ENCODE data around the gene P2RY8. TPM values are rescaled to one million over a fixed set of nuclear protein-coding genes. Genes with fewer than 3 reads are reported as not detected.

Gene P2RY8
- total and polyA plus RNA-seq, 2 donors (not counting 1 experiment from before 2014, with no cell fraction given): 72.3 to 142 TPM

DNA sequence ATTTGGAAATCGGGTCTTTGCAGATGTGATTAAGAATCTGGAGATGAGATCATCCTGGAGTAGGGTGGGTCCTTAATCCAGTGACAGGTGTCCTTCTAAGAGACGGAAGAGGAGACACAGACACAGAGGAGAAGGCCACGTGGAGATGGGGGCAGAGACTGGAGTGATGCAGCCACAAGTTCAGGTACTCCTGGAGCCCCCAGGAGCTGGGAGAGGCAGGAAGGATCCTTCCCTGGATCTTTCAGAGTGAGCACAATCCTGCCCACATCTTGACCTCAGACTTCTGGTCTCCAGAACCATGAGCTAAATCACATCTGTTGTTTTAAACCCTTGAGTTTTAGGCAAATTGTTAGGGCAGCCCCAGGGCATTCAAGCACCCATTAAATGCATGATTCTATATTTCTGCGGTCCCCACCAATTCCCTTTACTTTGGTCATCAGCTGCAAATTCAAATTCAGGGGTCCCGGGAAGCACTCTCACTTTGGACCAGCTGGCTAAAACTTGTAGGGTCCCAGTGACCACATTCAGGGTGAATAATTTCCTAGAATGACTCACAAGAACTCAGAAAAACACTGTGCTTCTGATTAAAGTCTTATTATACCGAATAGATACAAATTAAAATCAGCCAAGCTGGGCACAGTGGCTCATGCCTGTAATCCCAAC is 41.7 kb upstream of the P2RY8 start:
- TF ChIP-seq, protein P1, sequence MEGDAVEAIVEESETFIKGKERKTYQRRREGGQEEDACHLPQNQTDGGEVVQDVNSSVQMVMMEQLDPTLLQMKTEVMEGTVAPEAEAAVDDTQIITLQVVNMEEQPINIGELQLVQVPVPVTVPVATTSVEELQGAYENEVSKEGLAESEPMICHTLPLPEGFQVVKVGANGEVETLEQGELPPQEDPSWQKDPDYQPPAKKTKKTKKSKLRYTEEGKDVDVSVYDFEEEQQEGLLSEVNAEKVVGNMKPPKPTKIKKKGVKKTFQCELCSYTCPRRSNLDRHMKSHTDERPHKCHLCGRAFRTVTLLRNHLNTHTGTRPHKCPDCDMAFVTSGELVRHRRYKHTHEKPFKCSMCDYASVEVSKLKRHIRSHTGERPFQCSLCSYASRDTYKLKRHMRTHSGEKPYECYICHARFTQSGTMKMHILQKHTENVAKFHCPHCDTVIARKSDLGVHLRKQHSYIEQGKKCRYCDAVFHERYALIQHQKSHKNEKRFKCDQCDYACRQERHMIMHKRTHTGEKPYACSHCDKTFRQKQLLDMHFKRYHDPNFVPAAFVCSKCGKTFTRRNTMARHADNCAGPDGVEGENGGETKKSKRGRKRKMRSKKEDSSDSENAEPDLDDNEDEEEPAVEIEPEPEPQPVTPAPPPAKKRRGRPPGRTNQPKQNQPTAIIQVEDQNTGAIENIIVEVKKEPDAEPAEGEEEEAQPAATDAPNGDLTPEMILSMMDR (IDR thresholded peaks at IDR 0.05): no peak
- TF ChIP-seq EZH2 (IDR thresholded peaks at IDR 0.05; ENCODE audit: borderline replicate concordance, insufficient read depth, low read depth, low read length, poor library complexity, severe bottlenecking): no peak
- Histone ChIP-seq H3K9ac (ENCODE audit: low read length) (no peak overlapping the region), H3K27ac (ENCODE audit: low read length in 2 of 2) (peak overlapping the region in 1 of 2 donors; percentile 23), H4K20me1 (ENCODE audit: control insufficient read depth, insufficient read depth, low read length, poor library complexity, severe bottlenecking) (no peaks in the 10 kb centered on the region), H3K4me3 (ENCODE audit: control extremely low read depth in 1 of 5, extremely low read depth in 1 of 5, insufficient read depth in 1 of 5, low read depth in 2 of 5, low read length in 4 of 5) (no peak overlapping the region), H3K27me3 (replicated peaks in 1 of 4; ENCODE audit: control extremely low read depth in 1 of 4, control insufficient read depth in 3 of 4, insufficient read depth in 4 of 4, low read length in 3 of 4) (no peaks in the 10 kb centered on the region), H3K4me1 (ENCODE audit: control insufficient read depth in 2 of 2, insufficient read depth in 2 of 2, low read length in 2 of 2) (peaks cover 8 to 22% of the 10 kb centered on the region in 2 donors), H3K79me2 (ENCODE audit: control insufficient read depth, insufficient read depth, low read length) (no peaks in the 10 kb centered on the region), H2AFZ (ENCODE audit: insufficient read depth, low read depth, low read length, poor library complexity, severe bottlenecking) (no peak overlapping the region), H3K9me3 (ENCODE audit: control extremely low read depth in 1 of 3, control insufficient read depth in 2 of 3, insufficient read depth in 1 of 3, low read length in 2 of 3) (no peaks in the 10 kb centered on the region), H3K36me3 (replicated peaks in 1 of 2; ENCODE audit: control extremely low read depth in 1 of 2, control insufficient read depth in 1 of 2, extremely low read depth in 1 of 2, insufficient read depth in 2 of 2, low read length in 1 of 2) (no peaks in the 10 kb centered on the region), H3K4me2 (replicated peaks; ENCODE audit: low read depth, low read length, poor library complexity, severe bottlenecking) (no peak overlapping the region)
- Mint-ChIP-seq H3K27me3 (no peaks in the 10 kb centered on the region), H3K27ac (peak overlapping the region; percentile 15), H3K9me3 (ENCODE audit: insufficient read depth) (no peaks in the 10 kb centered on the region), H3K4me3 (no peak overlapping the region), H3K4me1 (peaks cover 20% of the 10 kb centered on the region)
- DNase-seq: no peak
- 67% methylated on average over 6 of the region's 6 CpGs for WGBS (ENCODE audit: insufficient coverage)
- ChIA-PET CTCF (no interaction called here), POLR2A (no interaction called here)
- ATAC-seq (ENCODE audit: low read depth): no peak
- intact Hi-C loops (cut with micrococcal nuclease): no loop called here

DNA sequence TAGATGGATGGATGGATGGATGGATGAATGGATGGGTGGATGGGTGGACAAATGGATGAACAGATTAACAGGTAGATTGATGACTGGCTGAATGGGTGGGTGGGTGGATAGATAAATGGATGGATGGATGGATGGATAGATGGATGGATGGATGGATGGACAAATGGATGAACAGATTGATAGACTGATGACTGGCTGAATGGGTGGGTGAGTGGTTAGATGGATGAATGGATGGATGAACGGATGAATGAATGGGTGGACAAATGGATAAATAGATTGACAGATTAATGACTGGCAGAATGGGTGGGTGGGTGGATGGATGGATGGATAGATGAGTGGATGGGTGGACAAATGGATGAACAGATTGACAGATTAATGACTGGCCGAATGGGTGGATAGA is 40.9 kb upstream of the P2RY8 start:
- ChIA-PET CTCF (no interaction called here), POLR2A (no interaction called here)
- H3K4me3 ChIP-seq (ENCODE audit: control extremely low read depth in 1 of 5, extremely low read depth in 1 of 5, insufficient read depth in 1 of 5, low read depth in 2 of 5, low read length in 4 of 5): no peak overlapping the region

More for the DNA sequence above, 40.9 kb upstream of the P2RY8 start:
- Histone ChIP-seq H3K9me3 (ENCODE audit: control extremely low read depth in 1 of 3, control insufficient read depth in 2 of 3, insufficient read depth in 1 of 3, low read length in 2 of 3) (no peaks in the 10 kb centered on the region), H3K4me2 (replicated peaks; ENCODE audit: low read depth, low read length, poor library complexity, severe bottlenecking) (no peak overlapping the region), H3K27ac (ENCODE audit: low read length in 2 of 2) (no peak overlapping the region), H3K79me2 (ENCODE audit: control insufficient read depth, insufficient read depth, low read length) (no peaks in the 10 kb centered on the region), H3K4me1 (ENCODE audit: control insufficient read depth in 2 of 2, insufficient read depth in 2 of 2, low read length in 2 of 2) (peaks cover 8 to 18% of the 10 kb centered on the region in 2 donors), H2AFZ (ENCODE audit: insufficient read depth, low read depth, low read length, poor library complexity, severe bottlenecking) (no peak overlapping the region), H4K20me1 (ENCODE audit: control insufficient read depth, insufficient read depth, low read length, poor library complexity, severe bottlenecking) (no peaks in the 10 kb centered on the region), H3K27me3 (replicated peaks in 1 of 4; ENCODE audit: control extremely low read depth in 1 of 4, control insufficient read depth in 3 of 4, insufficient read depth in 4 of 4, low read length in 3 of 4) (no peaks in the 10 kb centered on the region), H3K9ac (ENCODE audit: low read length) (no peak overlapping the region), H3K36me3 (replicated peaks in 1 of 2; ENCODE audit: control extremely low read depth in 1 of 2, control insufficient read depth in 1 of 2, extremely low read depth in 1 of 2, insufficient read depth in 2 of 2, low read length in 1 of 2) (no peaks in the 10 kb centered on the region)
- Mint-ChIP-seq H3K27ac (no peak overlapping the region), H3K27me3 (no peaks in the 10 kb centered on the region), H3K4me1 (peaks cover 13% of the 10 kb centered on the region), H3K9me3 (ENCODE audit: insufficient read depth) (no peaks in the 10 kb centered on the region), H3K4me3 (no peak overlapping the region)
- ATAC-seq (ENCODE audit: low read depth): no peak
- TF ChIP-seq, protein P1 (IDR thresholded peaks at IDR 0.05): no peak
- no peak for TF ChIP-seq EZH2 (IDR thresholded peaks at IDR 0.05; ENCODE audit: borderline replicate concordance, insufficient read depth, low read depth, low read length, poor library complexity, severe bottlenecking)
- intact Hi-C loops (cut with micrococcal nuclease): no loop called here
- 100% methylated on average over 1 of the region's 2 CpGs for WGBS (ENCODE audit: insufficient coverage)
- DNase-seq: no peak

All from B cell (primary cell).